ENCODE data around the gene ALDH9A1.
"Not testable (repeated sequence)": the region's sequence is repeated elsewhere in the genome, so short reads cannot be mapped to it uniquely, and the experiment has no call there.

ALDH9A1 gene

GRCh38 chr1:165659581-165659895 is 38.8 kb downstream of the ALDH9A1 start:
- Histone ChIP-seq H3K9ac (ENCODE audit: low read depth, low read length) (no peak overlapping the region), H3K4me1 (ENCODE audit: control insufficient read depth, insufficient read depth, low read length) (no peaks in the 10 kb centered on the region), H3K36me3 (ENCODE audit: control insufficient read depth, insufficient read depth, low read length) (peaks cover 4% of the 10 kb centered on the region), H3K27me3 (ENCODE audit: control insufficient read depth, insufficient read depth, low read length) (no peaks in the 10 kb centered on the region), H3K9me3 (ENCODE audit: control insufficient read depth, insufficient read depth, low read length) (no peaks in the 10 kb centered on the region), H3K4me3 (ENCODE audit: low read depth, low read length) (no peak overlapping the region)

- H3K27me3 ChIP-seq (ENCODE audit: control insufficient read depth, insufficient read depth, low read length); H3K36me3 ChIP-seq (ENCODE audit: control insufficient read depth, insufficient read depth, low read length); H3K4me3 ChIP-seq (ENCODE audit: low read depth, low read length); H3K9me3 ChIP-seq (ENCODE audit: control insufficient read depth, insufficient read depth, low read length); H3K9ac ChIP-seq (ENCODE audit: low read depth, low read length); H3K4me1 ChIP-seq (ENCODE audit: control insufficient read depth, insufficient read depth, low read length): not testable (repeated sequence)
These were observed 39.4 kb downstream of the ALDH9A1 start for GRCh38 chr1:165658766-165659580.

GRCh38 chr1:165650981-165651625 is 47.3 kb downstream of the ALDH9A1 start:
- H3K4me1 ChIP-seq (ENCODE audit: control insufficient read depth, insufficient read depth, low read length), result no peaks in the 10 kb centered on the region
- peaks cover 2% of the 10 kb centered on the region for H3K36me3 ChIP-seq (ENCODE audit: control insufficient read depth, insufficient read depth, low read length)
- no peaks in the 10 kb centered on the region for H3K9me3 ChIP-seq (ENCODE audit: control insufficient read depth, insufficient read depth, low read length)
- H3K27me3 ChIP-seq (ENCODE audit: control insufficient read depth, insufficient read depth, low read length), result no peaks in the 10 kb centered on the region
- H3K9ac ChIP-seq (ENCODE audit: low read depth, low read length), result no peak overlapping the region
- no peak overlapping the region for H3K4me3 ChIP-seq (ENCODE audit: low read depth, low read length)

GRCh38 chr1:165648919-165649572 is 49.3 kb downstream of the ALDH9A1 start:
- H3K36me3 ChIP-seq (ENCODE audit: control insufficient read depth, insufficient read depth, low read length), result no peaks in the 10 kb centered on the region

GRCh38 chr1:165647970-165648369 is 50.4 kb downstream of the ALDH9A1 start:
- no peaks in the 10 kb centered on the region for H3K4me1 ChIP-seq (ENCODE audit: control insufficient read depth, insufficient read depth, low read length)
- H3K4me3 ChIP-seq (ENCODE audit: low read depth, low read length), result no peak overlapping the region
- no peaks in the 10 kb centered on the region for H3K27me3 ChIP-seq (ENCODE audit: control insufficient read depth, insufficient read depth, low read length)
- H3K9me3 ChIP-seq (ENCODE audit: control insufficient read depth, insufficient read depth, low read length), result no peaks in the 10 kb centered on the region
- H3K9ac ChIP-seq (ENCODE audit: low read depth, low read length), result no peak overlapping the region
- H3K36me3 ChIP-seq (ENCODE audit: control insufficient read depth, insufficient read depth, low read length), result no peaks in the 10 kb centered on the region

More at GRCh38 chr1:165648919-165649572, 49.3 kb downstream of the ALDH9A1 start:
- Histone ChIP-seq H3K9ac (ENCODE audit: low read depth, low read length) (no peak overlapping the region), H3K27me3 (ENCODE audit: control insufficient read depth, insufficient read depth, low read length) (no peaks in the 10 kb centered on the region), H3K9me3 (ENCODE audit: control insufficient read depth, insufficient read depth, low read length) (no peaks in the 10 kb centered on the region), H3K4me1 (ENCODE audit: control insufficient read depth, insufficient read depth, low read length) (no peaks in the 10 kb centered on the region), H3K4me3 (ENCODE audit: low read depth, low read length) (no peak overlapping the region)

GRCh38 chr1:165647517-165647916 is 50.8 kb downstream of the ALDH9A1 start:
- no peaks in the 10 kb centered on the region for H3K4me1 ChIP-seq (ENCODE audit: control insufficient read depth, insufficient read depth, low read length)
- H3K27me3 ChIP-seq (ENCODE audit: control insufficient read depth, insufficient read depth, low read length), result no peaks in the 10 kb centered on the region
- H3K4me3 ChIP-seq (ENCODE audit: low read depth, low read length), result no peak overlapping the region
- no peaks in the 10 kb centered on the region for H3K36me3 ChIP-seq (ENCODE audit: control insufficient read depth, insufficient read depth, low read length)
- no peaks in the 10 kb centered on the region for H3K9me3 ChIP-seq (ENCODE audit: control insufficient read depth, insufficient read depth, low read length)
- H3K9ac ChIP-seq (ENCODE audit: low read depth, low read length), result no peak overlapping the region

- Histone ChIP-seq H3K9me3 (ENCODE audit: control insufficient read depth, insufficient read depth, low read length) (no peaks in the 10 kb centered on the region), H3K9ac (ENCODE audit: low read depth, low read length) (no peak overlapping the region), H3K36me3 (ENCODE audit: control insufficient read depth, insufficient read depth, low read length) (no peaks in the 10 kb centered on the region), H3K27me3 (ENCODE audit: control insufficient read depth, insufficient read depth, low read length) (no peaks in the 10 kb centered on the region), H3K4me1 (ENCODE audit: control insufficient read depth, insufficient read depth, low read length) (peaks cover 4% of the 10 kb centered on the region), H3K4me3 (ENCODE audit: low read depth, low read length) (no peak overlapping the region)
These were observed 52.6 kb downstream of the ALDH9A1 start for GRCh38 chr1:165645654-165646366.

- Histone ChIP-seq H3K9ac (ENCODE audit: low read depth, low read length) (no peak overlapping the region), H3K4me3 (ENCODE audit: low read depth, low read length) (no peak overlapping the region), H3K4me1 (ENCODE audit: control insufficient read depth, insufficient read depth, low read length) (peaks cover 4% of the 10 kb centered on the region), H3K9me3 (ENCODE audit: control insufficient read depth, insufficient read depth, low read length) (no peaks in the 10 kb centered on the region), H3K36me3 (ENCODE audit: control insufficient read depth, insufficient read depth, low read length) (no peaks in the 10 kb centered on the region), H3K27me3 (ENCODE audit: control insufficient read depth, insufficient read depth, low read length) (no peaks in the 10 kb centered on the region)
These were observed 54.2 kb downstream of the ALDH9A1 start for GRCh38 chr1:165644064-165644735.

- Histone ChIP-seq H3K27me3 (ENCODE audit: control insufficient read depth, insufficient read depth, low read length) (no peaks in the 10 kb centered on the region), H3K4me3 (ENCODE audit: low read depth, low read length) (no peak overlapping the region), H3K9me3 (ENCODE audit: control insufficient read depth, insufficient read depth, low read length) (no peaks in the 10 kb centered on the region), H3K4me1 (ENCODE audit: control insufficient read depth, insufficient read depth, low read length) (peaks cover 8% of the 10 kb centered on the region), H3K9ac (ENCODE audit: low read depth, low read length) (no peak overlapping the region), H3K36me3 (ENCODE audit: control insufficient read depth, insufficient read depth, low read length) (no peaks in the 10 kb centered on the region)
These were observed 57.0 kb downstream of the ALDH9A1 start for GRCh38 chr1:165641231-165641987.

- Histone ChIP-seq H3K4me3 (ENCODE audit: low read depth, low read length) (no peak overlapping the region), H3K9me3 (ENCODE audit: control insufficient read depth, insufficient read depth, low read length) (no peaks in the 10 kb centered on the region), H3K27me3 (ENCODE audit: control insufficient read depth, insufficient read depth, low read length) (no peaks in the 10 kb centered on the region), H3K4me1 (ENCODE audit: control insufficient read depth, insufficient read depth, low read length) (peaks cover 15% of the 10 kb centered on the region), H3K36me3 (ENCODE audit: control insufficient read depth, insufficient read depth, low read length) (no peaks in the 10 kb centered on the region), H3K9ac (ENCODE audit: low read depth, low read length) (no peak overlapping the region)
These were observed 58.3 kb downstream of the ALDH9A1 start for GRCh38 chr1:165639821-165640623.

Measured in iPS-15b (cell line).